ENCODE results near the gene GALNT5. TPM values are rescaled to one million over a fixed set of nuclear protein-coding genes. Genes with fewer than 3 reads are reported as not detected.
"Not testable (repeated sequence)": the region's sequence is repeated elsewhere in the genome, so short reads cannot be mapped to it uniquely, and the experiment has no call there.

The GALNT5 gene
- polyA plus RNA-seq, 1 donor = 1.9 TPM

- DNase-seq (ENCODE audit: low read depth) = no peak
Measured at GRCh38 chr2:157327200-157327599, 69.7 kb downstream of the GALNT5 start.

GRCh38 chr2:157327621-157328500 is 70.4 kb downstream of the GALNT5 start:
- no peak for DNase-seq (ENCODE audit: low read depth)

- no peak for DNase-seq (ENCODE audit: low read depth)
Measured at GRCh38 chr2:157329524-157329923, 72.0 kb downstream of the GALNT5 start.

- DNase-seq (ENCODE audit: low read depth) = no peak
Measured at GRCh38 chr2:157333304-157334047, 76.0 kb downstream of the GALNT5 start.

GRCh38 chr2:157334335-157334734 is 76.8 kb downstream of the GALNT5 start:
- no peak for DNase-seq (ENCODE audit: low read depth)

- no peak for DNase-seq (ENCODE audit: low read depth)
Measured at GRCh38 chr2:157334797-157335196, 77.3 kb downstream of the GALNT5 start.

GRCh38 chr2:157336137-157337010 is 78.9 kb downstream of the GALNT5 start:
- no peak for DNase-seq (ENCODE audit: low read depth)

GRCh38 chr2:157337978-157338377 is 80.5 kb downstream of the GALNT5 start:
- no peak for DNase-seq (ENCODE audit: low read depth)

GRCh38 chr2:157339965-157340655 is 82.6 kb downstream of the GALNT5 start:
- DNase-seq (ENCODE audit: low read depth) = no peak

GRCh38 chr2:157341381-157341780 is 83.9 kb downstream of the GALNT5 start:
- not testable (repeated sequence) for DNase-seq (ENCODE audit: low read depth)

GRCh38 chr2:157345647-157346389 is 88.3 kb downstream of the GALNT5 start:
- DNase-seq (ENCODE audit: low read depth) = no peak

- DNase-seq (ENCODE audit: low read depth) = no peak
Measured at GRCh38 chr2:157348291-157348921, 90.9 kb downstream of the GALNT5 start.

- DNase-seq (ENCODE audit: low read depth) = no peak
Measured at GRCh38 chr2:157349949-157350515, 92.5 kb downstream of the GALNT5 start.

GRCh38 chr2:157355618-157356017 is 98.1 kb downstream of the GALNT5 start:
- no peak for DNase-seq (ENCODE audit: low read depth)

- DNase-seq (ENCODE audit: low read depth) = no peak
Measured at GRCh38 chr2:157359628-157360027, 102.1 kb downstream of the GALNT5 start.

GRCh38 chr2:157361526-157361925 is 104.0 kb downstream of the GALNT5 start:
- DNase-seq (ENCODE audit: low read depth) = no peak

GRCh38 chr2:157362627-157363026 is 105.1 kb downstream of the GALNT5 start:
- no peak for DNase-seq (ENCODE audit: low read depth)

GRCh38 chr2:157363612-157364101 is 106.2 kb downstream of the GALNT5 start:
- DNase-seq (ENCODE audit: low read depth) = no peak
